NCI-H128 (cell line): ENCODE results near the gene SLC9A5.

Source experiments
- DNase-seq: peaks from one replicate; lab custom pipeline; 2025; ENCODE audit not compliant: unreplicated experiment; lab: John Stamatoyannopoulos, UW

SLC9A5 gene

DNA sequence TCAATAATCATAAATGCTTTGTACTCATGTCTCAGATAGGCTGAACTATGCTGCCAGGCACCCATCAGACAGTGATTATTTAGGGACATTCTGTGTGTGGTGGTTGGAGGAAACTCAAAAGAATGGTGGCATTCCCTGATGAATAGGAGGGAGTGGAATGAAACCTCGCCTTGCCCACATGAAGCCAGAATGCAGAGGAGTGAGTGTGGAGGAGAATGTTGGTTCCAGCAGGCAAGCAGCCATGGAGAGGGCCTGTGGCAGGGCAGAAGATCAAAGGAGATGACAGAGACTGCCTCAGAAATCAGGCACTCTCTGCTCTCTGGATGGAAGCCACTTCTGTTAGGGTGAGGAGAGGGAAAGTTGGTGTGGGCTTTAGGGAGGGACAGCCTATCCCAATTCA is 55.2 kb downstream of the SLC9A5 start:
- DNase-seq, result no peak

GRCh38 chr16:67305216-67306071 is 56.7 kb downstream of the SLC9A5 start:
- no peak for DNase-seq

- no peak for DNase-seq
Measured at GRCh38 chr16:67310561-67310960, 61.8 kb downstream of the SLC9A5 start.

DNA sequence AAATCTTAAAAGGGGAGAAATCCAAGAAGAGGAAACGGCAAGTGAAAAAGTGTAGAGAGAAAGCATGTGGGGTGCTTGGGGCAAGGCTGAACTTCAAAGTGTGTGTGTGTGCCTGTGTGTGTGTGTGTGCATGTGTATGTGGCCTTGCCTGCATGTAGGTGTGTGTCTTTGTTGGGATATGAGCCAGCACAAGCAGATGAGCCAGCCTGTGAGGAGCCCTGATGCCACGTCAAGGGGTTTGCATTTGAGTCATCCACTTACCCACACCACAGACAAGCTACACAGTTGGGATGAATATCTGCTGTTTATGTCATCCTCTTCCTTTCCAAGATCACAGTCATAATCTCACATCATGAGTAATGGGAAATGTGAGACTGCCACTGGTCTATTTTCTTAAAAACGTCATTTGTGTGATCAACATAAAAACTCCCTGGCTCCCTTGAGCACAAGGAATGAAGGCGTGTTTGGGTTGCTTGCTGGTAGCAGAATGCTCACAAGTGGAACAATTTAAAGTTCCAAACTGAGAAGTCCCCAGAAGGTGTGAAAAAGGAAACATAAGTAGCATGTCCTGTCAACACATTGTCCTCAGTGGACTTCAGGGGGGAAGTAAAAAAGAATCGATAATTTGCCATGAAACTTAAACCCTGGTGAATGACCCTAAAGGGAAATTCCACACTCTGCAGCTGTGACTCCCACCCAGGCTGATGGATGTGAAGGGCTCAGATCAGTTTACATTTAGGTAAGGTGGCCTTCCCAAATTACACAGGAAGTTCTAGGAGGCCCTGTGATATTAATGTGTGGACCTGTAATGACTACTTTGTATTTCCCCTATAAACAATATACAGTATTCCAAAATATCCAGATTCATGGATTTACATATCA is 63.1 kb downstream of the SLC9A5 start:
- no peak for DNase-seq

DNA sequence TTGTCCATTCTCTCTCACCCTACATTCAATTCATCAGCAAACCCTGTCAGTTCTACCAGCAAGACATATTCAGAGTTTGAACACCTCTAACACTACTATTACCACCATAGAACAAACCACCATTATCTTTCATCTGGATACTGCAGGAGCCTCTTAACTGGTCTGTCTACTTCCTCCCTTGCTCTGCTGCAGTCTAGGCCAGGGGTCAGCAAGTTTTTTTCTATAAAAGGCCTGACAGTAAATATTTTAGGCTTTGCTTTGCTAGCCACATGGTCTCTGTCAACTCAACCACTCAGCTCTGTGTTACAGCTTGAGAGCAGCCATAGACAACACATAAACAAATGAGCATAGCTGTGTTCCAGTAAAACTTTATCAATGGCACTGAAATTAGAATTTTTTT is 63.9 kb downstream of the SLC9A5 start:
- no peak for DNase-seq

- no peak for DNase-seq
Measured at GRCh38 chr16:67317853-67318252, 69.1 kb downstream of the SLC9A5 start.
